Rectal smooth muscle tissue (tissue), 1 donor: ENCODE measurements around the gene CES4A.

ENCODE experiments used
- H3K27ac ChIP-seq: one replicate; pipeline ENCODE4 v1.7.0; 2013; ENCODE audit warnings: low read depth, low read length, inconsistent platforms
- H3K27me3 ChIP-seq: one replicate; pipeline ENCODE4 v1.7.0; 2013; ENCODE audit warnings: low read length; ENCODE audit not compliant: control insufficient read depth, insufficient read depth
- H3K36me3 ChIP-seq: one replicate; pipeline ENCODE4 v1.7.0; 2013; ENCODE audit warnings: low read length; ENCODE audit not compliant: control insufficient read depth, insufficient read depth
- H3K4me1 ChIP-seq: one replicate; pipeline ENCODE4 v1.7.0; 2013; ENCODE audit warnings: low read length; ENCODE audit not compliant: control insufficient read depth, insufficient read depth
- H3K4me3 ChIP-seq: one replicate; pipeline ENCODE4 v1.7.0; 2013; ENCODE audit warnings: low read length
- H3K9ac ChIP-seq: one replicate; pipeline ENCODE4 v1.7.0; 2013; ENCODE audit warnings: low read length

Gene CES4A

DNA sequence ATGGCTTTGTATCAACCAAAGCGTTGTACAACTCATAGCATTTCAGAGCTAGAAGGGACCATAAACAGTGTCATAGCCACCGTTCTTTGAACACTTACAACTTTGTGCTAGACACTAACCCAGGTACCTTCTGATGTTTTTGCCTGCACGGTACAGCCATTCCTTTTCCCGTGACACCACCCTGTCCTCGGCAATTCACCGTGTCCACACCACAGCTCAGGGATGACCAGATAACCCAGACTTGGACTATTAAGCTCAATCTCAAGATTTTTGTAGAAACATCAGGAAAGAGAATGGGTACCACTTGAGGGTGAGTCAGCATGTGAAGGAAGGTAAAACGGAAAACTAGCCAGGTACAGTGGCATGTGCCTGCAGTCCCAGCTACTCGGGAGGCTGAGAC lies 30.8 kb downstream of the CES4A start:
- no peaks in the 10 kb centered on the region for H3K4me1 ChIP-seq
- H3K9ac ChIP-seq, result no peak overlapping the region
- no peaks in the 10 kb centered on the region for H3K36me3 ChIP-seq
- H3K27me3 ChIP-seq, result peaks cover 3% of the 10 kb centered on the region
- no peak overlapping the region for H3K4me3 ChIP-seq
- H3K27ac ChIP-seq, result no peak overlapping the region

DNA sequence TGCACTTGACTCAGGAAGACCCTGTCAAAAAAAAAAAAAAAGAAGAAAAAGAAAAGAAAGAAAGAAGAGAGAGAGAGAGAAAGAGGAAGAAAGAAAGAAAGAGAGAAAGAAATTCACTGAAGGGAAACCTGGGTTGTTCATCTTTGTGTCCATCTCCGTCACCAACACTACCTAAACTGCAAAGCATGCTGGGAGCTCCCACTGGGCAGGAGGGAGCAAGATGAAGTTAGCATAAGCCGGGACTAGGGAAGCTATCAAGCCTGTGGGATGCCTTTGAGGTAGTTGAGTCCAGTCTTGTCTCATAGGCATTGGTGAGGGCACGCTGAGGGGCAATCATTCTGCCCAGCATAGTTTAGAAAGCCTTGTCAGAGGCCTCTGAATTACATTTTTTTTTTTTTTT lies 32.9 kb downstream of the CES4A start:
- Histone ChIP-seq H3K36me3 (no peaks in the 10 kb centered on the region), H3K27me3 (no peaks in the 10 kb centered on the region), H3K4me1 (no peaks in the 10 kb centered on the region), H3K9ac (no peak overlapping the region), H3K27ac (no peak overlapping the region), H3K4me3 (no peak overlapping the region)

DNA sequence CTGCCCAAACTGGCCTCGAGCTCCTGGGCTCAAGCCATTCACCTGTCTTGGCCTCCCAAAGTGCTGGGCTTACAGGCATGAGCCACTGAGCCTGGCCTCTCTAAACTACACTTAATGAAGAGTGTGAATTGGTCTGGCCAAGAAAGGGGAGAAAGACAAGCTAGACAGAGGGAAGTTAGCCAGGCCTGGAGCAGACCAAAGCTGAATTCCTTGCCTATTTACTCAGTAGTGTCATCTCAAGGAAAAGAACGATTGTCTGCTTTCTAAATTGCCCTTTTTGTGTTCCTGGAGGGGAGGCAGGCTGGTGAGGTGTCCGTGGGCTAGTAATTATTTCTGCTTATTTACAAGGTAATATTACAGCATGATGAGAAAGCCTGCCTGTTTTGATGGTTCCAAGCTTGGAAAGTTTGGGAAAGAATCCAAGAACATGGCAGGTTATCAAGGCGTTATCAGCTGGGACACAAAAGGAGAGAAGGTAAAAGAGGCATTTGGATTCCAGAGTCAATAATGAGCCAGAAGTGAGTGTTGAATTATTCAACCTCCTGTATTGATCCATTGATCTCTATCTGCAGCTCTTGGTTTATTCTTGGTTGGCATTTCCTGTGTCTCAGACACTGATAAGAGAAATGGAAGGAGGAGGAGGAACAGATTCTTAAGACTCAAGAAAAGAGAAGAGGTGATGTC lies 34.3 kb downstream of the CES4A start:
- Histone ChIP-seq H3K4me1 (no peaks in the 10 kb centered on the region), H3K27ac (no peak overlapping the region), H3K9ac (no peak overlapping the region), H3K36me3 (no peaks in the 10 kb centered on the region), H3K27me3 (no peaks in the 10 kb centered on the region), H3K4me3 (no peak overlapping the region)

DNA sequence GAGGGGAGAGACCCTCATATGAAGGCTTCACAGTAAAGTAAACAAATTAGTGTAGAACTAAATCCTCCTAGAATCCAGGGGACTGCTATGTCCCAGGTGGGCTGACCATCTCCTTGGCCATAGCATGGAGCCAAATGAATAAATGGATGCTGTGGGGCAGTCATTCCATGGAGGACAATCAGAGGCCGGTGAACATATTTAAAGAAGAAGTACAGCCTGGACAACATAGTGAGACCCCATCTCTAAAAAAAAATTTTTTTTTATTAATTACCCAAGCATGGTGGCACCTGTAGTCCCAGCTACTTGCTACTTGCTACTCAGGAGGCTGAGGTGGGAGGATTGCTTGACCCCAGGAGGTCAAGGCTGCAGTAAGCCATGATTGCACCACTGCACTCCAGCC lies 35.3 kb downstream of the CES4A start:
- Histone ChIP-seq H3K4me3 (no peak overlapping the region), H3K27me3 (no peaks in the 10 kb centered on the region), H3K9ac (no peak overlapping the region), H3K4me1 (peaks cover 4% of the 10 kb centered on the region), H3K27ac (no peak overlapping the region), H3K36me3 (no peaks in the 10 kb centered on the region)

DNA sequence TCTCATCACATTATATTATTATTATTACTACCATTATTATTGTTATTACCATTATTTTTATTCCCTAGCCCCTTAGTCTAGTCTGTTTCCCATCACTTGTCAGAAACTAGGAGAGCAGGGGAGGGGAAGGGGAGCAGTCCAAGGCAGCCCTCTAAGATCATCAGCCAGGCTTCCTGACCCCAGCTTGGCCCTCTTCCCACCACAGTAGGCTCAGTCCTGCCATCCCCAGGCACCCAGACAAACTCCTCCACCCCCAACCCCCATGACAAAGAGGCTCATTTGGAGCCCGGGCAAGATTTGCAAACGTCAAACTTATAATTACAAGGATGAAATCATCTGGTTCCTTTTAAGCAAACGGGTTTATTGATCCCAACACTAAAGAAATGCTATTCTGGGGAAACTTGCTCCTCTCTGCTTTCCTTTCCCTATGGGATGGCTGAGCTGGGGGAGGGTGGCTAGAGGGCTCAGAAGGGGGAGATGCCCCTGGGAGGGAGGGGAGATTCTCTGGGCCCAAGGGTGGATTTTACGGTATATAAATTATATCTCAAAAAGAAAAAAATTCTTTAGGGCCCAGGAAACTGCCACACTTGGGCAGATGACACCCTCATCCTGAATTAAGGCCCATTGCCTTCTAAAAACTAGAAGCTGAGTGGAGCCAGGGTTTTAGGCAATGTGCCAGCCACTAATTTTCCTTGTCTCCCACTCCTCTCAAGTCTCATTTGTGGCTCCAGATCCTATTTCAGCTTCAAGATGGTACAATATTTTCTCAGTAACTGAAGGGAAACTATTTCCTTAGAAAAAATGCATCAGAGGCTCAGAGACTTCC lies 36.2 kb downstream of the CES4A start:
- Histone ChIP-seq H3K27ac (no peak overlapping the region), H3K36me3 (no peaks in the 10 kb centered on the region), H3K4me1 (peaks cover 4% of the 10 kb centered on the region), H3K4me3 (no peak overlapping the region), H3K27me3 (no peaks in the 10 kb centered on the region), H3K9ac (no peak overlapping the region)

DNA sequence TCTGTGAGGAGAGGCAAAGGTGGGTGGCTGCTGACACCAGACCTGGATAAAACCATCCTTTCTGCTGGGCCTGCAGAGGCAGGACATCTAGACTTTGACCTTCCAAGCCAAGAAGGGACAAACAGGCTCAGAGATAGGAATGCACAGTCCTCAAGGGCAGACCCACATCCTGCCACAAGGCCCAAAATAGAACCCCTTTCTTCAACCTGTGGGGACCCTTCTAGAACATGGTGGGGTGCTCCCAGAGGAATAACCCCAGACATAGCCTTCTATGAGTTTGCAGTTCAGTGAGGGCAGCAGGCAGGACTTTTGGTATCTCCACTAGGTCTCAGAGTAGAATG lies 36.8 kb downstream of the CES4A start:
- Histone ChIP-seq H3K27me3 (no peaks in the 10 kb centered on the region), H3K4me1 (peaks cover 4% of the 10 kb centered on the region), H3K9ac (no peak overlapping the region), H3K4me3 (no peak overlapping the region), H3K36me3 (no peaks in the 10 kb centered on the region), H3K27ac (no peak overlapping the region)

DNA sequence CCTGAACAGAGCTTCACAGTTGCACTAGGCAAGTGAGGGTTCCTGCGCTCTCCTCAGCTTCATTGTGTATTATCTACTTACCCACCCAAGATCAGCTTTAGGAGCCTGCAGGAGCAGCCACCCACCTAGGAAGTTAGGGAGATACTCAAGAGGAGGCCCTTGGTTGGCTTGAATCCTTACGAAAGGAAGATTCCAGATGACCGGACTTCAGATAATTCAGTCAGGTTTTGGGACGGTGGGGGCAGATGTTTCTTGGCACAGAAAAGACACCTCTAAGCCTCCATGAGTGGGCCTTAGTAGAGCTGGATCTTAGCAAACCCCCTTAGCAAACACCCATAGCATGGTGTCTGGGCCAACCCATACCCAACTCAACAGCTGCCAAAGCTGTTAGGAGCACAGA lies 38.2 kb downstream of the CES4A start:
- no peak overlapping the region for H3K27ac ChIP-seq
- H3K9ac ChIP-seq, result no peak overlapping the region
- H3K4me3 ChIP-seq, result no peak overlapping the region
- no peaks in the 10 kb centered on the region for H3K27me3 ChIP-seq
- no peaks in the 10 kb centered on the region for H3K36me3 ChIP-seq
- peaks cover 4% of the 10 kb centered on the region for H3K4me1 ChIP-seq

DNA sequence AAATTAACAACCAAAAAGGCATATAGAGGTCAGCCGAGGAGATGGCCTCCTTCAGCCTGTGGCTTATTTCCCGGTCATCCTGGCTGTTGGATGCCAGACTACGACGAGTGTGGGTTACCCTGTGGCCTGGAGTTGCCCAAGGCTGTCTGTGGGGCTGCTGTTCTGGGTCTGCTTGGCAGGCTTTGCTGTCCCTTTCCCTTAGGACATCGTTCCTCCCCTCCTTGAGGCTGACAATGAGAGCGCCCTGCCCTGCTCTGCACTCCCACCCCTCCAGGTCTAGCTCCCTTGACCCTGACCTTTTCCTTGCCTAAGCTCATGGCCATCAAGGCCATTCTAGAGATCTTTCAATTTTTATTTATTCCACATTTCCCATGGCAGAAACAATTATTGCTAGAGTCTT lies 38.7 kb downstream of the CES4A start:
- H3K4me3 ChIP-seq, result no peak overlapping the region
- H3K4me1 ChIP-seq, result peaks cover 4% of the 10 kb centered on the region
- no peak overlapping the region for H3K27ac ChIP-seq
- H3K27me3 ChIP-seq, result no peaks in the 10 kb centered on the region
- H3K9ac ChIP-seq, result no peak overlapping the region
- no peaks in the 10 kb centered on the region for H3K36me3 ChIP-seq

DNA sequence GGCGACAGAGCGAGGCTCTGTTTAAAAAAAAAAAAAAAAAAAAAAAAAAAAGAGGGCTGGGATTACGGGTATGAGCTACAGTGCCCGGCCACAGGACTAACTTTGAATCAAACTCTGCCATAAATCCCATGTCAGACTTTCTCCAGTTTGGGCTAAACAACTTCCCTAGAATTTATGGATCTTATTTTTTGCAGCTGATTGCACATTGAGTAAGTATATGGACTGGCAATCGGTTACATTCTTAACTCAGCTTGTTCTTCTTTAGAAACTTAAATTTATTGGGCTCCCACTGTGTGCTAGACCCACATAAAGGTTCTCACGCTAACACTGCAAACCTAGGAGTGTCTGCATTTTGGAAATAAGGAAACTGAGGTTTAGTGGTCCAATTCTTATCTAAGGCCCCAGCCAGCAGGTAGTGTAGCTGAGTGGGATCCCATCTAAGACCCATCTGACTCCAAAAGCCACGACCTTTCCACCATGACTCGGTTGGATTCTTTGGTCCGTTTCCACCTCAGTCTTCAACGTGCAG lies 39.8 kb downstream of the CES4A start:
- peak overlapping the region; percentile 77 for H3K9ac ChIP-seq
- H3K36me3 ChIP-seq, result no peaks in the 10 kb centered on the region
- H3K27ac ChIP-seq, result peak overlapping the region; percentile 96
- H3K27me3 ChIP-seq, result no peaks in the 10 kb centered on the region
- peaks cover 4% of the 10 kb centered on the region for H3K4me1 ChIP-seq
- peak overlapping the region; percentile 94 for H3K4me3 ChIP-seq

DNA sequence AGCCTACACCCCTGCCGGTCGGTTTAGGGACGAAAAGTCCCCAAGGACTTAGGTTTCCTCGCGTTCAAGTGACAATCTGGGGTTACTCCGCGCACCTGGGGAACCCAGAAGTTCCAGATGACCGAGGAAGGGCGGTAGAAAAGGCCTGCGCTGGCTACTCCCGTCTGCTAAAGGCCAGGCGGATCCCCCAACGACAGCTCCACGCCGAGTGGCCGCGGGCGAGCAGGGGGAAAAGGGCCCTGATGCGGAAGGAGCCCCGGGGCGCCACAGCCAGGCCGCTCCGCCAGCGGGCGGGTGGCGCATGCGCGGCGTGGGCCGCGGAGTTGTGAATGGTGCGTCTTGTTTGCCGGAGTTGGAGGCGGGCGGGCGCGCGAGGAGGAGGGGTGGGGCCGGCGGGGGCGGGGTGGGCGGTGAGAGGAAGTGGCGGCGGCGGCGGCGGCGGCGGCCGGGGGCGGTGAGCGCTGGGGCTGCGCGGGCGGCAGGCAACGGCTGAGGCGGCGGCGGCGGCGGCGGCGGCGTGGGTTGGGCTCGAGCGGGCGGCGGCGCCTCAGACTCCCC lies 40.4 kb downstream of the CES4A start, which contains the start of gene CBFB:
TSS of gene CBFB (plus strand) at position 454 of the 558 bp plus-strand sequence. CDS start 259 bp downstream, outside the sequence.
- H3K9ac ChIP-seq, result peak within 1 kb of the TSS; percentile 77
- H3K4me3 ChIP-seq, result peak within 1 kb of the TSS; percentile 94
- H3K27me3 ChIP-seq, result no peaks in the 10 kb centered on the region
- H3K27ac ChIP-seq, result peak within 1 kb of the TSS; percentile 96
- H3K4me1 ChIP-seq, result peaks cover 4% of the 10 kb centered on the region
- no peaks in the 10 kb centered on the region for H3K36me3 ChIP-seq

DNA sequence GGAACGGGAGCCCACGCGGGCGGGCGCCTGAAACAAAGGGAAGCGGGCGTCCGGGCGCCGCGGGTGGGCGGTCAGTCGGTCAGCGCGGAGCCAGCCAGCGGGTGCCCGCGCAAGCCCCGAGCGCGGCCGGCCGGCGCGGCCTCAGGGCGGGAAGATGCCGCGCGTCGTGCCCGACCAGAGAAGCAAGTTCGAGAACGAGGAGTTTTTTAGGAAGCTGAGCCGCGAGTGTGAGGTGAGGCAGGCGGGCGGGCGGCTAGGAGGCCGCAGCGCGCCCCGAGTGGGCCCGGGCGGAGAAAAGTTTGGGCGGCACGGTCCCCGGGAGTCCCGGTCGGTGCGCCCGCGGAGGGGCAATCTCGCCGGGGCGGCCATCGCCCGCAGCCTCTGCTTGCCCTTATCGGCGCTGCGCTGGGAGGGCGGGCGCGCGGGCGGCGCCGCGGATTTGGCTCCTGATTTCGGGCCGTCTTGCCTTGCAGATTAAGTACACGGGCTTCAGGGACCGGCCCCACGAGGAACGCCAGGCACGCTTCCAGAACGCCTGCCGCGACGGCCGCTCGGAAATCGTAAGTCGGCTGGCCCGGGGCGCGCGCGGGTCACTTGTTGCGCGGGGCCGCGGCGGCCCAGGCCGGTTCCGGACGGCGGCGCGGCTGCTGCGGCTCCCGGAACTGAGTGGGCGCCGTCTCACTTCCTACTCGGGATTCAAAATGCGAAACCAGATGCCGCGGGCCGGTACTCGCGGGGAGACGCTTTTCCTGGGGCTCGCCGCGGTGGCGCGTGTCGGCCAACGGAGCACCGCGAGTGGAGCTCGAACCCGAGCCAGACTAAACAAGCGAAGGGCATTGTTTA lies 41.1 kb downstream of the CES4A start:
- H3K4me1 ChIP-seq, result peaks cover 5% of the 10 kb centered on the region
- no peaks in the 10 kb centered on the region for H3K36me3 ChIP-seq
- H3K27ac ChIP-seq, result peak overlapping the region; percentile 91
- peak overlapping the region; percentile 51 for H3K9ac ChIP-seq
- H3K4me3 ChIP-seq, result peak overlapping the region; percentile 81
- H3K27me3 ChIP-seq, result no peaks in the 10 kb centered on the region
